Ishikawa (cell line): Measurements from ENCODE around the gene DISP3.

Source experiments
- CEBPB ChIP-seq: IDR thresholded peaks from 2 replicates; pipeline ENCODE4 v1.6.1; 2012
- CREB1 ChIP-seq: IDR thresholded peaks from 2 replicates; pipeline ENCODE4 v1.6.1; 2012; ENCODE audit warnings: low read depth
- EGR1 ChIP-seq: IDR thresholded peaks from 2 replicates; pipeline ENCODE4 v1.6.1; 2012
- EP300 ChIP-seq: IDR thresholded peaks from 2 replicates; pipeline ENCODE4 v1.6.1; 2012; ENCODE audit warnings: borderline replicate concordance
- FOXM1 ChIP-seq: IDR thresholded peaks from 2 replicates; pipeline ENCODE4 v1.6.1; 2012; ENCODE audit warnings: low read depth, borderline replicate concordance
- NFIC ChIP-seq: IDR thresholded peaks from 2 replicates; pipeline ENCODE4 v1.6.1; 2012
- RAD21 ChIP-seq: IDR thresholded peaks from 2 replicates; pipeline ENCODE4 v1.6.1; 2012; ENCODE audit warnings: low read depth
- TAF1 ChIP-seq: IDR thresholded peaks from 2 replicates; pipeline ENCODE4 v1.6.1; 2012; ENCODE audit warnings: low read depth, mild to moderate bottlenecking
- TCF12 ChIP-seq: IDR thresholded peaks from 2 replicates; pipeline ENCODE4 v1.6.1; 2012; ENCODE audit warnings: low read depth
- TEAD4 ChIP-seq: IDR thresholded peaks from 2 replicates; pipeline ENCODE4 v1.6.1; 2012
- YY1 ChIP-seq: IDR thresholded peaks from 2 replicates; pipeline ENCODE4 v1.6.1; 2012; ENCODE audit warnings: low read depth
- ZBTB7A ChIP-seq: IDR thresholded peaks from 2 replicates; pipeline ENCODE4 v1.6.1; 2012; ENCODE audit warnings: low read depth
- TF ChIP-seq, protein P1 (sequence below): IDR thresholded peaks from 2 replicates; pipeline ENCODE4 v1.6.1; 2012
- TF ChIP-seq, protein P2 (sequence below): IDR thresholded peaks from 2 replicates; pipeline ENCODE4 v1.6.1; 2012; ENCODE audit warnings: low read depth, mild to moderate bottlenecking
- TF ChIP-seq, protein P3 (sequence below): IDR thresholded peaks from 2 replicates; pipeline ENCODE4 v1.6.1; 2012

The DISP3 gene

DNA sequence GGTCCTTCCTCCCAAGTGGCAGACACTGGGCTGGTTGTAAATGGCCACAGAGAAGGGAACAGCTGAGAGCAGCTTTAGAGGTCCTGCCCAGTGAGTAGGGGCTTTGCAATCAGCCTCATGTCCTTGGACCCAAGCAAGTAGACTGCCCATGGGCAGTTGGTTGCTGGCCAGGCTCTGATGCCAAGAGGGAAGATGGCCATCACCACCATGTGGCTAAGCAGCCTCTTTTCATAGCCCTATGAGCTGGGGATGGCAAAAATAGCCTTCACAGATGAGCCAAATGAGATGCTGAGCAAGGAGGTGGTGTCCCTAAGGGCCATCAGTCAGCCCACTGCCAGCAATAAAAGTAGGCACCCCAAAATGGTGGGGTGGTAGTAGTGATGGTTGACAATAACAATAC is 3.2 kb downstream of the DISP3 start:
- TF ChIP-seq TCF12 (no peak), EP300 (no peak), TEAD4 (no peak), CREB1 (no peak), RAD21 (no peak), CEBPB (no peak), FOXM1 (no peak), ZBTB7A (no peak), NFIC (no peak), EGR1 (no peak), YY1 (no peak), TAF1 (no peak)
- TF ChIP-seq, protein P1, sequence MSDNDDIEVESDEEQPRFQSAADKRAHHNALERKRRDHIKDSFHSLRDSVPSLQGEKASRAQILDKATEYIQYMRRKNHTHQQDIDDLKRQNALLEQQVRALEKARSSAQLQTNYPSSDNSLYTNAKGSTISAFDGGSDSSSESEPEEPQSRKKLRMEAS = no peak
- TF ChIP-seq, protein P2, sequence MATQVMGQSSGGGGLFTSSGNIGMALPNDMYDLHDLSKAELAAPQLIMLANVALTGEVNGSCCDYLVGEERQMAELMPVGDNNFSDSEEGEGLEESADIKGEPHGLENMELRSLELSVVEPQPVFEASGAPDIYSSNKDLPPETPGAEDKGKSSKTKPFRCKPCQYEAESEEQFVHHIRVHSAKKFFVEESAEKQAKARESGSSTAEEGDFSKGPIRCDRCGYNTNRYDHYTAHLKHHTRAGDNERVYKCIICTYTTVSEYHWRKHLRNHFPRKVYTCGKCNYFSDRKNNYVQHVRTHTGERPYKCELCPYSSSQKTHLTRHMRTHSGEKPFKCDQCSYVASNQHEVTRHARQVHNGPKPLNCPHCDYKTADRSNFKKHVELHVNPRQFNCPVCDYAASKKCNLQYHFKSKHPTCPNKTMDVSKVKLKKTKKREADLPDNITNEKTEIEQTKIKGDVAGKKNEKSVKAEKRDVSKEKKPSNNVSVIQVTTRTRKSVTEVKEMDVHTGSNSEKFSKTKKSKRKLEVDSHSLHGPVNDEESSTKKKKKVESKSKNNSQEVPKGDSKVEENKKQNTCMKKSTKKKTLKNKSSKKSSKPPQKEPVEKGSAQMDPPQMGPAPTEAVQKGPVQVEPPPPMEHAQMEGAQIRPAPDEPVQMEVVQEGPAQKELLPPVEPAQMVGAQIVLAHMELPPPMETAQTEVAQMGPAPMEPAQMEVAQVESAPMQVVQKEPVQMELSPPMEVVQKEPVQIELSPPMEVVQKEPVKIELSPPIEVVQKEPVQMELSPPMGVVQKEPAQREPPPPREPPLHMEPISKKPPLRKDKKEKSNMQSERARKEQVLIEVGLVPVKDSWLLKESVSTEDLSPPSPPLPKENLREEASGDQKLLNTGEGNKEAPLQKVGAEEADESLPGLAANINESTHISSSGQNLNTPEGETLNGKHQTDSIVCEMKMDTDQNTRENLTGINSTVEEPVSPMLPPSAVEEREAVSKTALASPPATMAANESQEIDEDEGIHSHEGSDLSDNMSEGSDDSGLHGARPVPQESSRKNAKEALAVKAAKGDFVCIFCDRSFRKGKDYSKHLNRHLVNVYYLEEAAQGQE = no peak
- TF ChIP-seq, protein P3, sequence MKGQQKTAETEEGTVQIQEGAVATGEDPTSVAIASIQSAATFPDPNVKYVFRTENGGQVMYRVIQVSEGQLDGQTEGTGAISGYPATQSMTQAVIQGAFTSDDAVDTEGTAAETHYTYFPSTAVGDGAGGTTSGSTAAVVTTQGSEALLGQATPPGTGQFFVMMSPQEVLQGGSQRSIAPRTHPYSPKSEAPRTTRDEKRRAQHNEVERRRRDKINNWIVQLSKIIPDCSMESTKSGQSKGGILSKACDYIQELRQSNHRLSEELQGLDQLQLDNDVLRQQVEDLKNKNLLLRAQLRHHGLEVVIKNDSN = no peak

DNA sequence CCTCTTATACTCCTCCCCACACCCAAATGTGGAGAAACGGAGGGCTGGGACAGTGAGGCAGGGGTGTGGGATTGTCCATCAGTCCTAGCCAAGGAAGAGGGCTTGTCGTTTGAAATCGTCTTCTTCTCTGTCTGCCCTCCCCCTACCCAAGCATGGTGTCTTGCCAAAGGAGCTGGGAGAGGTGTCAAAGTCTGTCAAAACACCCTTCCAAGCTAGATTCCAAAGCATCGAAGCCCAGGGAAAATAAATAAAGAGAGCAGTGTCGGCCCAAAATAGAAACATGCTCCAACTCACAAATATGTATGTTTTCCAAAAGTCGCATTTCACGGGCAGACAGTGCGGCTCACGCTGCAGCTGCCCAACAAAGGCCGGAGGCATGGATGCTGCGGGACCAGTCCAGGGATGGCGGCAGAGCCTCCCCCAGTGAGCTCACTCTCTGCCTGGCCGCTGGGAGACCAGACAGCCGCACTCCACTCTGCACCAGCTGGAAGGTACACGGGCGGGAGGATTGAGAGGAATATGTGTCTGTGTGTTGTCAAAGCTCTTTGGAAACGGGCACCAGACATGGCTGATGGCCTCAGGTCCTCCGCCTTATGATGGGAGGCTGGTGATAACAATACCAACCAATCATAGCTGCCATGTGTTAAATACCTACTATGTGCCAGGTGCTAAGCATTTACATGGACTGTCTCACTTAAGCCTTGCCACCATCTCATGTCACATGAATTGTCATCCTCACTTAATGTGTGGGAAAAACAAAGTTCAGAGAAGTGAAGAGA is 3.9 kb downstream of the DISP3 start:
- TF ChIP-seq, protein P2 = no peak
- TF ChIP-seq FOXM1 (no peak), EGR1 (no peak), TCF12 (no peak)

DNA sequence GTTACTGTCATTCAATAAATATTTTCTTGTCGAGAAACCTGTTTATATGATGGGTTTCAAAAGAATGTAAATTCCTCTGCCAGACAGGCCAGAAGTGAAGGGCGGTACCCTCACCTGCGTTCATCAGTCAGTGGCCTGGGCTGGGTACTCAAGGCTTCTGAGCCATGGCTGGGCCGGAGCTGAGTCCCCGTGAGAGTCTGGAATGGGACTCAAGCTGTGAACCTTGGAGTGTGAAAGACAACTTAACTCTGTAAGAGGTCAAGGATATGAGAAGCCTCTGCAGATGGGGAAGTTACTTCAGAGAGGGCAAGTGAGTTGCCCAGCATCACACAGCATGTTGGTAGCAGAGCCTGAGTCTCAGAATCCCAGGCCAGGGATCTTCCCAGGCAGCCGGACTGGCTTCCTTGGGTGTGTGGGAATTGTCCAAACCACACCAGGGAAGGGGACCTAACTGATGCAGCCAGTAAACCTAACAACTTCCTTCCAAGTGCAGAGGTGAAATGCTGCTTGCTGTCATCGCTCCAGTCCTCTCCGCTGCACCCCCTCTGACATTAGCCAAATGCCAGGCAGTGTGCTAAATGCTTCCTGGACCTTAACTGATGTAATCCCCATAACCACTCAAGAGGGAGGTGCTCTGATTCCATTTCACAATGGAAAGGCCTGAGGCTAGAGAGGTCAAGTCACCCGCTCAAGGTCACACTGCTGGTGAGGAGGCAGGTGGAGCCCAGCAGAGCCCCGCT is 4.8 kb downstream of the DISP3 start:
- TF ChIP-seq RAD21 (no peak), FOXM1 (no peak), NFIC (no peak), EGR1 (no peak), YY1 (no peak), EP300 (no peak), TAF1 (no peak)
- TF ChIP-seq, protein P2 = no peak
- TF ChIP-seq, protein P1 = no peak

DNA sequence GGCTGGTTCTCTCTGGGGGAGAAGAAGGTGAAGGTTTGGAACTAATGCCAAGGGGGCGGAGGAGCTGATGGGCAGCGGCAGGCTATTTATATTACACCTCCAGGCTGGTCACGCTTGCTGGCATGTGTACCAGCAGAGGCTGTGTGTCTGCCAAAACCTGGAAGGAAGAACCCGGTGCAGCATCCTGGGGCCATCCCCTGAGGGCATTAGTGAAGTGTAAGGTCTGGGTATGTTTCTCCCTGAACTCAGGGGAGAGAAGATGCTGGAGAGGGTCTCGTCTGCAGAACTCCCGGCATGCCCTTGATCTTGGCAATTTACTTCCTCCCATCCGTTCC is 5.3 kb downstream of the DISP3 start:
- TF ChIP-seq NFIC = no peak
- no peak for TF ChIP-seq ZBTB7A

DNA sequence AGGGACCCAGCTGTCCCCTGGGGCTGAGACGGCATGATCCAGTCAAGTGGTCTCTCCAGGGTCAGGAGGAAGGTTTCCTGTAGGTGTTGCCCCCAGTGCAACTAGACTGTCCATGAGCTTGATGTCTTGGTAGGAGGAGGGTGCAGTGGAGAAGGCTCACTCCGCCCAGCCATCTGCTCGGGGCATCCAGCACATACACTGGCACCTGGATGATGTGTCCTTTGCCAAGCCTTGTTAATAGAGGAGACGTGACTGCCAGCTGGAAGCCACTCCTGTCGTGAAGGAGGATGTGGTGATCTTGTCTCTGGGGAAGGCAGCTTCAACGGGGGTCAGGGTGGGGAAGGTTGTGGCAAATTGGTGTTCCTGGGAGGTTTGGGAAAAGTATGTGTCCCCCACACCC is 6.2 kb downstream of the DISP3 start:
- TF ChIP-seq CEBPB (no peak), ZBTB7A (no peak), NFIC (no peak), TCF12 (no peak), CREB1 (no peak), TAF1 (no peak)
